ENCODE data around the gene C14orf93. TPM values are rescaled to one million over a fixed set of nuclear protein-coding genes. Genes with fewer than 3 reads are reported as not detected.

Gene C14orf93
- total and polyA plus RNA-seq, 5 donors: 4.1 to 11.4 (median 6.6) TPM

DNA sequence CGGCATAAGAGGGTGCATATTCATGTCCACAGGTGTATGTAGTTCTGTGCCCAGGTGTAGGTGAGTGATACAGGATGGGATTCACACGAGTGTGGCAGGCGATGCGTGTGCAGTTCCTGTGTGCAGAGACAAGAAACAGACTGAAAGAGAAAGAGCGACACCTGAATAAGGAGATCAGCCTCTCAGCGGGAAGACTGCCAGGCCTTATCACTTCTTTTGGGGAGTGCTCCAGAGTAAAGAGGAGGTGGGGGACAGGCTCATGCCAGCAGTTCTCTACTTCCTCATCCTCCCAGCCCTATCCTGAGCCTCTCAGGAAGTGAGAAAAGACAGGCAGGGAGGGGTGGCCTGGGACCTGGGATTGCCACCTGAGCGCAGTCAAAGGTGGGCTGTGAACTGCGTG, 34.9 kb upstream of the C14orf93 start:
- Histone ChIP-seq H3K27me3 (ENCODE audit: control insufficient read depth, insufficient read depth) (no peaks in the 10 kb centered on the region), H3K4me3 (ENCODE audit: low read length) (no peak overlapping the region), H3K9me3 (ENCODE audit: control insufficient read depth, low read length) (no peaks in the 10 kb centered on the region), H3K4me1 (ENCODE audit: control insufficient read depth, insufficient read depth, low read length) (peaks cover 4% of the 10 kb centered on the region), H3K27ac (ENCODE audit: low read length) (no peak overlapping the region)
- DNase-seq: no peak
- 76% methylated on average over 8 of the region's 8 CpGs for WGBS
- ATAC-seq: no peak
- intact Hi-C loops (cut with DNase I): no loop called here

DNA sequence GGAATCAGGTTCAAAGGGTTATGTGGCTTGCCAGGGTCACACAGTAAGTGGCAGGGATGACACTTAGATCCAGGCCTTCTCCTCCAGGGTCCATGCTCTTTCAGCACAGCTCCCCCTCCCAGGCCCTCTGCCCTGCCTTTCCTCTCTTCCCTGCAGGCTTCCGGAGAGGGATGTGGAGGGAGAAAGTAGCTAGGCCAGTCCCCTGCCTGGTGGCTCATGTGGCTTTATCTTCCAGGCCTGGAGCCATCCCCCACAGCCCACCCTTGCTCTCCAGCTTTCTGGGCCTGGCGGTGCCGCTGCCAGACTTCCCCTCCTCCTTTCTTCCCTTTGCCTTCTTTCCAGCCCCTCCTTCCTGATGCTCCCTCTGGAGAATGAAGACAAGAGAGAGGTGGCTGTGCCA, 33.8 kb upstream of the C14orf93 start:
- H3K9me3 ChIP-seq (ENCODE audit: control insufficient read depth, low read length): no peaks in the 10 kb centered on the region
- intact Hi-C loops (cut with DNase I): no loop called here
- 52% methylated on average over 3 of the region's 3 CpGs for WGBS
- DNase-seq: no peak
- ATAC-seq: no peak
- H3K4me3 ChIP-seq (ENCODE audit: low read length): no peak overlapping the region
- H3K27me3 ChIP-seq (ENCODE audit: control insufficient read depth, insufficient read depth): no peaks in the 10 kb centered on the region
- H3K4me1 ChIP-seq (ENCODE audit: control insufficient read depth, insufficient read depth, low read length): peaks cover 4% of the 10 kb centered on the region
- no peak overlapping the region for H3K27ac ChIP-seq (ENCODE audit: low read length)

DNA sequence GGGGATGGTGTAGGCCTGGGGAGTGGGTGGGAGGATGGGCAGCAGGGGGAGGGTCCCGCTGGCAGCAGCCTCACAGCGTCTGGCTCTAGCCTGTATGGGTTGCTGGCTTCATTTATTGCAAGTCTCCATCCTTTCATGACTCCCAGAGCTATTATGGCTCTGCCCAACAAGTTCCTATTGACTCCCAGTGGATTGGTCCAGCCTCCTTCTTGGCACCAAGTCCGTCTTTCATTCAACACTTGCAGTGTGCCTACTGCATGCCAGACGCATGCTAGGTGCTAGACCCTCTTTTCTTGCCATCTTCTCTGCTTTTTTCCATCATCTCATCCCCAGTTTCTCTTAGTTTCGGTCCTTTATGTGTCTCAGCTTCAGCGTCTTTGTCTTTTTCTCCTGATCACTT, 33.2 kb upstream of the C14orf93 start:
- intact Hi-C loops (cut with DNase I): no loop called here
- Histone ChIP-seq H3K27me3 (ENCODE audit: control insufficient read depth, insufficient read depth) (no peaks in the 10 kb centered on the region), H3K27ac (ENCODE audit: low read length) (no peak overlapping the region), H3K4me3 (ENCODE audit: low read length) (no peak overlapping the region), H3K9me3 (ENCODE audit: control insufficient read depth, low read length) (no peaks in the 10 kb centered on the region), H3K4me1 (ENCODE audit: control insufficient read depth, insufficient read depth, low read length) (peaks cover 4% of the 10 kb centered on the region)
- WGBS: 89% methylated on average over 6 of the region's 6 CpGs
- no peak for ATAC-seq
- DNase-seq: no peak

DNA sequence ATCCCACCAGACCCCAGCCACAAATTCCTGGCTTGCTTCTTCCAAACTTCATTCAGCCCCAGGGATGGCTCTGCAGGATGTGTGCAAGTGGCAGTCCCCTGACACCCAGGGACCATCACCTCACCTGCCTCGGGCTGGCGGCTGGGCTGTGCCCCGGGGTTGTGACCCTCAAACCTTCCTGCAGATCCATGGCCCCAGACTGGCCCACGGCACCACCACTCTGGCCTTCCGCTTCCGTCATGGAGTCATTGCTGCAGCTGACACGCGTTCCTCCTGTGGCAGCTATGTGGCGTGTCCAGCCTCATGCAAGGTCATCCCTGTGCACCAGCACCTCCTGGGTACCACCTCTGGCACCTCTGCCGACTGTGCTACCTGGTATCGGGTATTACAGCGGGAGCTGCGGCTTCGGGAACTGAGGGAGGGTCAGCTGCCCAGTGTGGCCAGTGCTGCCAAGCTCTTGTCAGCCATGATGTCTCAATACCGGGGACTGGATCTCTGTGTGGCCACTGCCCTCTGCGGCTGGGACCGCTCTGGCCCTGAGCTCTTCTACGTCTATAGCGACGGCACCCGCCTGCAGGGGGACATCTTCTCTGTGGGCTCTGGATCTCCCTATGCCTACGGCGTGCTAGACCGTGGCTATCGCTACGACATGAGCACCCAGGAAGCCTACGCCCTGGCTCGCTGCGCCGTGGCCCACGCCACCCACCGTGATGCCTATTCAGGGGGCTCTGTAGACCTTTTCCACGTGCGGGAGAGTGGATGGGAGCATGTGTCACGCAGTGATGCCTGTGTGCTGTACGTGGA, 32.4 kb upstream of the C14orf93 start, which contains the start of gene PSMB11:
Gene PSMB11, plus strand, starts transcription at position 51 of the 804 bp plus-strand sequence. Its CDS starts 14 bp downstream, at position 65.
- no peak for DNase-seq
- Histone ChIP-seq H3K9me3 (ENCODE audit: control insufficient read depth, low read length) (no peaks in the 10 kb centered on the region), H3K4me3 (ENCODE audit: low read length) (no peak within 1 kb of the TSS), H3K27ac (ENCODE audit: low read length) (no peak within 1 kb of the TSS), H3K4me1 (ENCODE audit: control insufficient read depth, insufficient read depth, low read length) (peaks cover 4% of the 10 kb centered on the region), H3K27me3 (ENCODE audit: control insufficient read depth, insufficient read depth) (no peaks in the 10 kb centered on the region)
- intact Hi-C loops (cut with DNase I): no loop called here
- ATAC-seq: no peak
- 95% methylated on average over 36 of the region's 36 CpGs for WGBS

GRCh38 chr14:23041729-23042128, 31.8 kb upstream of the C14orf93 start:
- ATAC-seq: no peak
- intact Hi-C loops (cut with DNase I): no loop called here
- Histone ChIP-seq H3K4me1 (ENCODE audit: control insufficient read depth, insufficient read depth, low read length) (peaks cover 4% of the 10 kb centered on the region), H3K9me3 (ENCODE audit: control insufficient read depth, low read length) (no peaks in the 10 kb centered on the region), H3K4me3 (ENCODE audit: low read length) (no peak overlapping the region), H3K27ac (ENCODE audit: low read length) (no peak overlapping the region), H3K27me3 (ENCODE audit: control insufficient read depth, insufficient read depth) (no peaks in the 10 kb centered on the region)
- DNase-seq: no peak
- 90% methylated on average over 8 of the region's 8 CpGs for WGBS

DNA sequence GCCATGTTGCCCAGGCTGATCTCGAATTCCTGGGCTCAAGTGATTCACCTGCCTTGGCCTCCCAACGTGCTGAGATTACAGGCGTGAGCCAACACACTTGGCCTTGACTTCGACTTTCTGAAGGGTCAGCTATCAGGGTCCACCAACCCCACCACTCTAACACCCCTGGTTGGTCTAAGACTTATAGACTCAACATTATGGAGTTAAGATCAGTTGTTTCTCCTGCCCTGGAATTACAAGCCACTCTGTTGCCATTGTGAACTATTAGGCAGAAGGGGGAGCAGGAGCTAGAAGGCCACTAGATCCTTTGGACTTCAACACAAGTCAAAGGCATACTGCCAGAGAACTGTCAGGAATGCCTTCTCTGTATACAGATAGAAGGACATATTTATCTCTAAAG, 30.2 kb upstream of the C14orf93 start:
- H3K27ac ChIP-seq (ENCODE audit: low read length): no peak overlapping the region
- H3K27me3 ChIP-seq (ENCODE audit: control insufficient read depth, insufficient read depth): no peaks in the 10 kb centered on the region
- no peaks in the 10 kb centered on the region for H3K9me3 ChIP-seq (ENCODE audit: control insufficient read depth, low read length)
- ATAC-seq (no peak), DNase-seq (no peak)
- intact Hi-C loops (cut with DNase I): no loop called here
- H3K4me1 ChIP-seq (ENCODE audit: control insufficient read depth, insufficient read depth, low read length): peaks cover 2% of the 10 kb centered on the region
- H3K4me3 ChIP-seq (ENCODE audit: low read length): no peak overlapping the region
- 88% methylated on average over 4 of the region's 4 CpGs for WGBS

DNA sequence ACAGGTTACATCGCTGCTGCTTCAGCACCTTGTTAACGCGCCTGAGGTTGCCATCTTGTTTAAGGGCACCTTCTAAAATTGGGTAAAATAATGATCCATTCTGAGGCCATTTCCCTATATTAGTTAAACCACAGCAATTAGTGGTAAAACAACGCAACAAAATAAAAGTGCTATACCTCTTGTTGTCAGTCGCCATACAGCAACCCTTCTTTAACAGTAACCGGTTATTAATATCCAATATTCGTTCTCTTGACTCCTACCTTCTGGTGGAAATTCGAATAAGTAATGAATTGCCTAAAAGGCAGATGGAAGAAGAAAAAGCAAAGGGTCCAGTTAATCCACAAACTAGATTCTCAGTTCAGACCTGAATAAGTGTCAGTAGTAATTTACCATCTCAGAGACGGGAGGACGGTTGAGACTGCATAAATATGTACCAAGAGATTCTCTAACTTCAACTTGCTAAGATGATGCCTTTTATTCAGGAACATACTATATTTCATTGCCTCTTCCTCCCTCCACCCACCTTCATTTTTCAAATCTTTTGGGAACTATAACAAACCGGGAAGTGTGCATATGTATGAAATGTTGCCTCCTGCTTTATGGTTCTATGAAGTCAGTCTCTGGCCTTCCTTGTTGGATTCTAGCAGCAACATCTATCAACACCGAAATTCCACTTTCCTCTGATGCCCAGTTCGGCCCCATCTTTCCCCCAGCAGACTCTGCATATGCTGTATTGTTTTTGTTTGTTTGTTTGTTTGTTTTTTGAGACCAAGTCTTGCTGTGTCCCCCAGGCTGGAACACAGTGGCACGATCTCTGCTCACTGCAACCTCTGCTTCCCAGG, 25.6 kb upstream of the C14orf93 start:
- Histone ChIP-seq H3K4me1 (ENCODE audit: control insufficient read depth, insufficient read depth, low read length) (peaks cover 6% of the 10 kb centered on the region), H3K9me3 (ENCODE audit: control insufficient read depth, low read length) (no peaks in the 10 kb centered on the region), H3K27me3 (ENCODE audit: control insufficient read depth, insufficient read depth) (no peaks in the 10 kb centered on the region), H3K4me3 (ENCODE audit: low read length) (peak overlapping the region; percentile 82), H3K27ac (ENCODE audit: low read length) (peak overlapping the region; percentile 98)
- intact Hi-C loops (cut with DNase I): no loop called here
- DNase-seq: no peak
- 64% methylated on average over 14 of the region's 14 CpGs for WGBS
- no peak for ATAC-seq

DNA sequence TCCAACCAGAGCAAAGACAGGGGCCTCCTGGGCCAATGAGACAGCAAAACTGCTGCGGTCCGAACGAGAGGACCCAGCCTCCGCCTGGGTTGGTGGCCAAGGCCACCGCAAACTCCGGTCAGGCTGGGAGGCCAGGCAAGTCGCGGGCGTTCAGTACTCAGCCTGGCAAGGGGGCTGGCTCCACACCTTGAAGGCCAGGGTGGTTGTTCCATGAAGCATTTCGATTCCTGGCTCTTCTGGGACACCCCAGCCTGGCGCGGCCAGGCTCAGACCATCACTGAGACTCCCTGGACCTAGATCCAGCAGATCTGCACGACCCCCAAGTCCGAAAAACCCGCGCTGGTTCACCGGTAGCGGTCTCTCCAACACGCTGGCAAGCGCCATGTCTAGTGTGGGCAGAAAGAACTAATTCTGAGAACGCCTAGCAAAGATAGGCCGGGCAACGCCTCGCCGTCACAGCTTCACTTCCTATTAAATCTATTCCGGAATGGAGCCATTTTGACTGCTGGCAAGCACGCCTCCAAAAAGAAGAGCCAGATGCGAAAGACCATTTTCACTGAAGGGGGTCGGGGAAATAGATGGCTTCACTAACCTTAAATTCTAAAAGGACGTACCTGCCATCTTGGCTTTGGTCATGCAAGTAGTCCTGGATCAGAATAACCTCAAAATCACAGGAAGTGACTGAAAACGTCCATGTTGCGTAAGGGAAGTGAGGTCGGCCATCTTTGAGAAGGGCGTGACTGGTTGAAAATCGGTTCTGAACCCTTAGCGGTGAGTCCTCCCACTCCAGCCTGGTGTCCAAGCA, 24.8 kb upstream of the C14orf93 start, which contains the start of gene PSMB5:
Gene PSMB5, minus strand, starts transcription at position 403 of the 805 bp plus-strand sequence. Its CDS starts 19 bp downstream, at position 384.
- DNase-seq (peak; percentile 91 to 96 (median 91)), ATAC-seq (peak; percentile 98)
- Histone ChIP-seq H3K9me3 (ENCODE audit: control insufficient read depth, low read length) (no peaks in the 10 kb centered on the region), H3K4me1 (ENCODE audit: control insufficient read depth, insufficient read depth, low read length) (peaks cover 6% of the 10 kb centered on the region), H3K27ac (ENCODE audit: low read length) (peak within 1 kb of the TSS; percentile 98), H3K4me3 (ENCODE audit: low read length) (peak within 1 kb of the TSS; percentile 82), H3K27me3 (ENCODE audit: control insufficient read depth, insufficient read depth) (no peaks in the 10 kb centered on the region)
- intact Hi-C loops (cut with DNase I): no loop called here
- WGBS: under 1% methylated on average over 36 of the region's 36 CpGs

DNA sequence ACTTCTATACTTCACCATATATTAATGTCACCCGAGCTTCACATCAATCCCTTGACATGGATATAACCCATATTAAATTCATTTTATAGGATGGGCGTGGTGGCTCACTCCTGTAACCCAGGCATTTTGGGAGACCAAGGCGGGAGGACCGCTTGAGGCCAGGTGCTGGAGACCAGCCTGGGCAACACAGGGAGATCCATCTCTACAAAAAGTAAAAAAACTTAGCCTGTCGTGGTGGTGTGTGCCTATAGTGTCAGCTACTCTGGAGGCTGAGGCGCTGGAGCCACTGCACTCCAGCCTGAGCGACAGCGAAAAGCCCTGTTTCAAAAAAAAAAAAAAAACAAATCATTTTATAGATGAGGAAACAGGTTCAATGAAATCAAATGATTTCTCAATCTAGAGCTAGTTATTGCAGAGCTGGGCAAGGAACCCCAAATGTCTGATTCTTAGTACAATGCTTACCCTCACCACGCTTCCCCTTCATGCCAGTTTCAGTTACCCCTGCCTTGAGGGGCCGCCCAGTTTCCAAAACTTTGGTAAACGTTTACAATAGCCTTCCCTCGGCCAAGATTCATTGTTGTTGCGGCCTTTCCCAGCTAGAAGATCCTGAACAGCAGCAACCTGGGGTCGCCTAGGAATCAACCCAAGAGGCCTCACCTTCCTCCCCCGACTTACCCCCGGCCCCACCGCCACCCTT, 24.0 kb upstream of the C14orf93 start:
- DNase-seq (no peak), ATAC-seq (no peak)
- intact Hi-C loops (cut with DNase I): no loop called here
- no peaks in the 10 kb centered on the region for H3K27me3 ChIP-seq (ENCODE audit: control insufficient read depth, insufficient read depth)
- WGBS: 40% methylated on average over 17 of the region's 17 CpGs
- H3K4me1 ChIP-seq (ENCODE audit: control insufficient read depth, insufficient read depth, low read length): peaks cover 8% of the 10 kb centered on the region
- H3K4me3 ChIP-seq (ENCODE audit: low read length): peak overlapping the region; percentile 82
- no peaks in the 10 kb centered on the region for H3K9me3 ChIP-seq (ENCODE audit: control insufficient read depth, low read length)
- H3K27ac ChIP-seq (ENCODE audit: low read length): peak overlapping the region; percentile 98

GRCh38 chr14:23033251-23033727, 23.3 kb upstream of the C14orf93 start:
- no peak for ATAC-seq
- no peak overlapping the region for H3K4me3 ChIP-seq (ENCODE audit: low read length)
- 93% methylated on average over 10 of the region's 10 CpGs for WGBS
- H3K27me3 ChIP-seq (ENCODE audit: control insufficient read depth, insufficient read depth): no peaks in the 10 kb centered on the region
- intact Hi-C loops (cut with DNase I): no loop called here
- no peak overlapping the region for H3K27ac ChIP-seq (ENCODE audit: low read length)
- DNase-seq: no peak
- no peaks in the 10 kb centered on the region for H3K9me3 ChIP-seq (ENCODE audit: control insufficient read depth, low read length)
- peaks cover 8% of the 10 kb centered on the region for H3K4me1 ChIP-seq (ENCODE audit: control insufficient read depth, insufficient read depth, low read length)

Measured in right cardiac atrium (tissue), 5 donors.